IPS-11a (cell line): ENCODE data around the gene MYH11.
A peak's percentile ranks its signal among the peaks of the same experiment; 100 is the strongest.
"Not testable (repeated sequence)": the region's sequence is repeated elsewhere in the genome, so short reads cannot be mapped to it uniquely, and the experiment has no call there.

Source experiments
- H3K4me3 ChIP-seq: one replicate; pipeline ENCODE4 v1.5.1; 2013; ENCODE audit warnings: low read depth, low read length, control low read depth

Gene MYH11

DNA sequence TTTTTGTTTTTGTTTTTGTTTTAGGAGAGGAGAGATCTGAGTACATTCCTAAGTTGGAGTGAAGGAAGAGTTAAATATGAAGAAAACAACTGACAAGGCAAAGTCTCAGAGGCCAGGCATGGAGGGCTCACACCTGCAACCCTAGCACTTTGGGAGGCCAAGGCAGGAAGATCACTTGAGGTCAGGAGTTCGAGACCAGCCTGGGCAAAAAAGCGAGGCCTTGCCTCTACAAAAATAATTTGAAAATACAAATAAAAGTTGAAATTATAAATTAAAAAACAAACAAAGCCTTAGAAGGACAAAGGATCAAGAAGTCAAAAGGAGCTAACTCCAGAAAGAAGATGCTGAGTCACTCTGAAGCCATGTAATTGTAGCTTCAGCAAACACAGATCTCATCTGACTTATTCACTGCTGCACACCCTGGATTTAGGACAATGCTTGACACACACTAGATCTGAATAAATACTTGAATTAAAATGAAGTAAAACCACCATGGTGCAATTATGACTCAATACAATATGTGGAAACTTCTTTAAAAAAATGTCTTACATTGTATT, 22.5 kb upstream of the MYH11 start:
- no peak overlapping the region for H3K4me3 ChIP-seq

DNA sequence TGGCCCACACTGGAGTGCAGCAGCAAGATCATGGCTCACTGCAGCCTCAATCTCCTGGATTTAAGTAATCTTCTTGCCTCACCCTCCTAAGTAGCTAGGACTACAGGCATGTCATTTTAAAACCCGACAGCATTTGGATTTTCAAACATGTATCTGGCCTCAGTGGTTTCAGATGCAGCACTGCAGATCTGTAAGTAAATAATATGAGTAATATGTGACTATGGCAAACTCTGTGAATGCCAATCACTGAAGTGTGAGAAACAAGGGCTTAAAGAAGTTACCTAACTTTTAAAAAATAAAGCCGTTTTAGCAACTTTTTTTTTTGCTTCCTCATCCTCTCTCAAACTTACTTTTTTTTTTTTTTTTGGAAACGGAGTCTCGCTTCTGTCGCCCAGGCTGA, 19.7 kb upstream of the MYH11 start:
- H3K4me3 ChIP-seq, result no peak overlapping the region

DNA sequence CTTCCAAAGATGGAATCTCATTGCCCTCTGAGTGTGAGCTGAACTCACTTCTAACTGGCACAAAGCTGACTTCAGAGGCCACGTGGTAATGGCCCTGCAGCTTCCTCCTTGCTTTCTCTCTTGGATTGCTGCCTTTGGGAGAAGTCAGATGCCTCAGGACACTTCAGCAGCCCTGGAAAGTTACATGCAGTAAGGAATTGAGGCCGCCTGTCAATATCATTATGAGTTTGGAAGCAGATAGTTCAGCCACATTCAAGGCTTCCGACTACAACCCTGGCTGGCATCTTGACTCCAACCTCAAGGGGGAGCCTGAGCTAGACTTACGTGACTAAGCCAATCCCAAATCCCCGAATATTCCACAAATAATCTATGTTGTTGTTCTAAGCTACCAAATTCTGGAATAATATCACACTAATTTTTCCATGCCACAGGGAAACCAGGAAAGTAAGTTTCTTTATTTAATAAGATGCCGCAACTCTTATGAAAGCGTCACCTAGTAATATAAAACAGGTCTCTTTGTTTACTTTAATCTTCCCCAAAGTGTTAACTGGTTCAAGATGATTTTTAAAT, 18.0 kb upstream of the MYH11 start:
- no peak overlapping the region for H3K4me3 ChIP-seq

DNA sequence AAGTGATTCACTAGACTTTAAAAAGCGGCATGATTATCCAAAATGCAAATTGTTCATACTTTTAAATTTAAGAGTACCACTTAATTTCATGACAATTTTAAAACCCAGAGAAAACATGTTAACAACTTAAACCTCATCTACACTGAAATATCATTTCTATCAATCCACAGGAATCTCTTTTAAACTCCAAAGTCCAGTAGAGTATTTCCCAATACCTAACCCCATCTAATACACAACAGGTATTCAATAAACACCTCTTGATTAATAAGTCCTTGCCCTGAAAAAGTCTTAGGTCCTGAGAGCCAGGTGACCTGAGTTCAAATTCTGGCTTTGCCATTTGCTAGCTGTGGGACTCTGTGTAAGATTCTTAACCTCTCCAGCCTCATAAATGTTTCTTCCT, 16.9 kb upstream of the MYH11 start:
- no peak overlapping the region for H3K4me3 ChIP-seq

DNA sequence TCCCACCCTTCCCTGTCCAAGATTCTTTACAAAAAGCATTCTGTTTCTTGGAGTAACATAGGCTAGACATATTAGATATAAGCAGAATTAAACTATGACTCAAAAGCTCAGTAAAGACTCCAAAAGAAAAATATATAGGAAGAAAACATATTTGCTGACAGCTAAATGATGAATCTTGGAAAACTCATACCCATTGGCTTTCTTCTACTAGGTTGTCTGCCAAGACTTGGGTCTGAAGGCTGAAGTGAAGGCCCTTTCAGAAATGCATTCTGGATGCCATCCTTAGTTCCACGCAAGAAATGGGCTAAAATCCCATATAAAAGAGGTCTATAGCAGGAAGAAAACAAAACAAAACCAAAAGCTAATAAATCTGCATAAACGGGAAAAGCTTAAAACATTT, 16.5 kb upstream of the MYH11 start:
- no peak overlapping the region for H3K4me3 ChIP-seq

DNA sequence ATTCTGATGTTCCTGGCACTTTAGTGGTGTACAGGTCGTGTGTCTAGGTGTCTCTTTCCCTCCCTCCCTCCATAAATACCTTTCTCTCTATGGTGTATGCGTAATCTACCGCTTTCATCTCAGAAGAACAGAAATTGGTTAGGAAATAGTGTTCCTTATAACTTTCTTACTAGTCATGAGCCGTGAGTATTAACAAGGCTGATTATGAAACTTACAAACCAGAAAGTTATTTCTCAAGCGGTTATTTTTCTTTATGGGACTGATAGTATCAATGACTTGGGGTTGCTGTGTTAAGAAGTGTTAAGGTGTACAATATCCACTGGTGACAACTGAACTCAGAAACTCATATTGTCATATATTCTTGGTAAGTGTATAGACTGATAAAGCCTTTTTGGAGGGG, 13.2 kb upstream of the MYH11 start:
- no peak overlapping the region for H3K4me3 ChIP-seq

DNA sequence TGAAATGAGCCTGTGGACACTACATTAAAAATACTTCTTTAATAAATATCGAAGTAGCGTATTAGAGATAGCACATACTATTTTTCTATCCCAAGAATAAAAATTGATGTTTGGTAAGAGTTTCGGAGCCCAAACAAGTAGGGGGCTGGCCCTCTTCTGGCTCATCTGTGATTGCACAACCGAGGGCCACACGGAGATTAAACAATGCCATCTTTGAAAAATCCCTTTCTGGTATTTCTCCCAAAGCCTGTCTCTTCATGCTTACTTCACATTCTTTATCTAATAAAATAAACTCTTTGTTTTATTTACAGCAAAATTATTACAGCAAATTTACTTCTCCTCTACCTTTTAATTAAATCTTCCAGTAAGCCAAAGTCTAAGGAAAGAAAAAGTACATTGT, 9.6 kb upstream of the MYH11 start:
- H3K4me3 ChIP-seq, result no peak overlapping the region

DNA sequence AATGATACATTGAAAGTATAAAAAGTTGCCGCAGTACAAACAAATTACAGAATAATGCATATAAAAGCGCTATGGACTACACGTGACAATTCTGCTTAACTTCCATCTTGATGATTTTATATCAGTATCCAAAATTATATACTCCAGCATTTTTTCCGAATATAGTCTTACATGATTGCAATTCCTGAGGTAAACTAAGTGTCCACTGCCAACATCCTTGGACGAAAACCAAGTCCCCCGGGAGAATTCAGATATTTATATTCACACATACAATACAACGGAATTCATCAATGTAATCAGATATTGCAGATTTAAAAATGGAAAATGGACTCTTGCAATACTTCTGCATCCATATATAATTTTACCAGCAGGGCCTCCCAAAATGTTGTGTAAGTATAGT, 8.9 kb upstream of the MYH11 start:
- H3K4me3 ChIP-seq, result no peak overlapping the region

DNA sequence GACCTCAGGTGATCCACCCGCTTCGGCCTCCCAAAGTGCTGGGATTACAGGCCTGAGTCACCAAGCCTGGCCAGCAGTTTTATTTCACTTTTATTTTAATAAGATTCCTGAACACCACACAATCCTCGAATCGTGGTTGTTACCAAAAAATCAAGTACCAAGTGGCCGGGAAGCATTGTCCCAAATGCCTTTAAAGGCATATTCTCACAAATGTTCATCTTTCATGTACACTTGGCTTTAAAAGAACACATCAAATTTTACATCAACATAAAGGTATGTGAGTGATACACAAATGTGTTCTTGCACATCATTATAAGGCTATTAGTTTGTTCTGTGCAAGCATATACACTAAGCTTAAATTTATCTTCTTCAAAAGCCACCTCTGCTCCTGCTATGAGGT, 8.1 kb upstream of the MYH11 start:
- no peak overlapping the region for H3K4me3 ChIP-seq

DNA sequence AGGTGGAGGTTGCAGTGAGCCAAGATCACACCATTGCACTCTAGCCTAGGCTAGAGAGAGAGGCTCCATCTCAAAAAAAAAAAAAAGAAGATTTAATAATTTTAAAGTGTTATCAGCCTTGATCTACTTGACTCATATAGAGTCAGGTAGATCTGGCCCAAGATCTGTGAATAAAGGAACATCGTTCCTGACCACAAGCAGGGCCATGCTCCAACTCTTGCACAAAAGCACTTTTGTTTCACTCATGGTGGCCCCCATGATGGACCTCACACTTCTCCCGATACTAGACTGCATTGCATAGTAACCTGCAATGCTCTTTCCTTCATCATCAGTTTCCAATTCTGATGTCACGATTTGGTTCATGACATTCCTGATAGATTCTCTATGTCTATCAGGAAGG, 5.2 kb upstream of the MYH11 start:
- H3K4me3 ChIP-seq, result no peak overlapping the region

DNA sequence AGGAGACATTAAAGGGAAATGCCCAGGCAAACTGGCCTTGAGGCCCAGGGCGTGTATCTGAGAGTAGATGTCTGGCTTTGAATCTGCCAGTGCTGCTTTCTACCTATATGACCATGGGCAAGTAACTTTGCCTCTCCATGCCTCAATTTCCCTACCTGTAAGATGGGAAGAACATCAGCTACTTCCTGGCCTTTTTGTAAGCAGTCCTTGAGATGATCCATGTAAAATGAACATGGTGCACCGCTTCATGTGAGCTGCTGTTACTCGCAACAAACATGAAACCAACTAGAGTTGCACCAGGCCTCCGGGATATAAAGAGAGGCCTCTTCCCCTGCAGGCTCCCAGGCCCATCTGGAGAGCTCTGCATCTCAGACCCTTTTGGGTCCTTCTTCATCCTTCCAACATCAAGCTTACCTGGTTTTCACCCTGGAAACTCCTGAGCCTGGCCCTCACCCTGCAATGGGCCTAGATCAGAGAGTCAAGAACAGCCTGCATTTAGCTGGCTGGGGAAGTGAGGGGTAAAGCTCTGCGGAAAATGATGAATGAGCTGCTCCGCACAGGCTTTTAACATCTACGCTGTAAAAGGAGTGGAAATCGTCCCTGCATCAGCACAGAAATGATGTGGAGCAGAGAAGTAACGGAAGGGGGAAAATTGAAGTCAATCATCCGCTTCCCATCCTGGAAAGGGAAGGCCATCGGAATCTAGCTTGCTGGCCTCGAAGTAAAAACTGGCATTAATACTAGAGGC, 2.3 kb upstream of the MYH11 start:
- H3K4me3 ChIP-seq, result no peak overlapping the region

DNA sequence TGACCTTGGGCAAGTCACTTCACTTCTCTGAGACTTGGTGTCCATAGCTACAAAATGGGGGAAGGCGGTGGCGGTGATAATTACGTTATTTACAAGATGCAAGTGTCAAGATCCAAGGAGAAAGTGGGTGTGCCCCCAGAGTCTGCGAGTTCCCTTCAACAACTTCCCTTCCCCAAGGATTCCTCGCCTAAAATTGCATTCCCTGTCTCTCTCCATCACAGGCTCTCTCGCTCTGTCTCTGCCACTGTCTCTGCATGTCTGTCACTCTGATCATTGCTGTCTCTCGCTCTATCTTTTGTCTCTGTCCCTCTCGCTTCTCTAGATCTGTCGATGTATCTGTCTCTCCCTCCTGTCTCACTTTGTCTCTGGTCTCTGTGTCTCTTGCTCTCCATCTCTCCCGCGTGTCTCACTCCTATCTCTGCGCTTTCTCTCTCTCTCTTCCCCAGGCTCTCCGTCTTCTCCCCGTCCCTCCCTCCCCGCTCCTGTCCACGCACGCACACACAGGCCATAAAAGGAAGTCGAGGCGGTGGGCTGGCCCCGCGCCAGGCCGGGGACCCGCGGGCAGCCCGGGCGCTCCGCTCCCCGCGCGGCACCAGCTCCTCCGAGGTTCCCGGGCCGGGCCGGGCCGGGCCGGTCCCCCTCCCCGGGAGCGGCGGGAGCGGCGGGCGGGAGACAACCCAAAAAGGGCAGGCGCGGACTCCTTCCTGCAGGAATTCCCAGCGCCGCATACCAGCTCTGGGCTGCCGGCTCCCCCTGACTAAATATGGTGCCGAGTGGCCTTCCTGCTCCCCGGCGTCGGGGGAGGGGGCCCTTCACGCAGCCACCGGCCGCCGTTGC, 1.1 kb upstream of the MYH11 start:
- peak overlapping the region; percentile 61 for H3K4me3 ChIP-seq

DNA sequence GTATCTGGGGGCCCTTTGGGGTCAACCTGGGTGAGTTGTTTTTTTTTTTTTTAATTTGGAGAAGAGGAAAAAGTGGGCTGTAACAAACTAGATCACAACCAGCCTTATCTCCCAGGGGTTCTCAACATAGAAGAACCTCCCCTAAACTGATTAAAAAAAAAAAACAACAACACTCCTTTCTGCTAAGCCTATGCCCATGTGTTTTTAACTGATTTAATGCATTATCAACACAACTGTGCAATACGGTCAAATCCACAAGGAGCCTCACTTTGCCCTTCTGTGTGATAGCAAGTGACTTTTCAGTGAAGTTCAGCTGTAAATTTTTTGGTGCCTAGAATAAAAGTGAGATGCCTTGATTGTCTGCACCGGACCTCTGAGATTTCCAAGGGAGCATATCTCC, 646 bp downstream of the MYH11 start:
- H3K4me3 ChIP-seq, result no peak overlapping the region

DNA sequence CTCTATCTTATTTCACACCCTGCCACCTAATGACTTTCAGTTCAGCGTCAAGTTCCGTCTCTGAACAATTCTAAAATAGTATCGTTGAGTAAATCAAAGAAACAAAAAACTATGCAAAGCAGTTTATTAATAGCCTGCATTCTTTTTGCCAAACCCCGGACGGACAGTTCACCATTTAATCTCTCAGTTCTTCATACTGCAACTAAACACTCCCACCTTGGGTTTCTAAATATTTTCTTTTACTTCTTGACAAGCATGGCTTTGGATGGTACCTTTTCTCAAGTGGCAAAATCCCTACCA, 1.2 kb downstream of the MYH11 start:
- no peak overlapping the region for H3K4me3 ChIP-seq

DNA sequence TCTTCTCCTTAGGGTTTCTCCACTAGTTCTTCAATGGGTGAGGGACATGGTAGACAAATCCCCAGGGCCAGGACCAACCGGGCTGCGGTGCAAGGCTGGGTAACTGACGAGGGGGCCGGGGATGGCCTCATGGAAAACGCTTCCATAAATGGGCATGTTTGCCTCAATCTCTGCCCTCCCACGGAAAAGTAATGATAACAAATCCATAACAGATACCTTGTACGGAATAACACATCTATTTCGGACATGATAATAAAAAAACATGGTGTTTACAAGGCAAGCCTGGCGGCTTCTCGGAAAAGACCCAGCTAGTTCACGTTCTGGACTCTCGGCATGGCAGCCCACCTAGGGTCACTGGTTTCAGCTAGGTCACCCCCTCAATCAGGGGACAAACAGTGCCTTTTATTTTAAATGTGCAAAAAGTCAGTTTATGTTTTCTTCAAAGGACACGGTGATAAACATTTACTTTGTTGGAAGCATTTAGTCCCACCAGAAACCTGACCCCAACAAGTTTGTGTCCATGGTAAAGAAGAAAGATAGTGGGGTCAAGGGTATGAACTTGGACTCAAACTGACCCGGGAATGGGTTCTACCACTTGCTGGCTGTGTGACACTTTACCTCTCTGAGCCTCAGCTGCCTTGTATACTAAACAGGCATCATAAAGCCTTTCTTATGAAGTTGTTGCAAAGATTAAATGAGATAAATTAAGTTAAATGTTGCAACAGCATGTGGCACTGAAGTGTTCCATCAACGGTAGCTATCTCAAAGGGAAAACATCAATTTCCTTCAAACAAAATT, 1.7 kb downstream of the MYH11 start:
- H3K4me3 ChIP-seq, result no peak overlapping the region

DNA sequence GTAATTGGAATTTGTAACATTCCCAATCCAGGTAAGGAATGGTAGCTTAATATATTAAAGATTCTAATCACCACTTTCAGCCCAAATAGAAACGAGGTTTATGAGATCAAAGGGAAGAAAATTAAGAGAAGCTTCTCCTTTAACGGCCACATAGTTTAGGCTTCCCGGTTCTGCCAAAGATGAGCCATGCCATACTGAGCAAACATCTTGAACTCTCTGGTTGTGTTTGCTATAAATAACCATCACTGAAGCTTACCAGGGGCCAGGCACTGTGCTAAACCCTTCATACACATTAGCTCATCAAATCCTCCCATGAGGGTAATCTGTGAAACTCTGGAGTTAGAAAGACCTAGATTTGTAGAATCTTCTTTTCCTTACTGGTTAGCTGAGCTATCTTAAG, 2.8 kb downstream of the MYH11 start:
- H3K4me3 ChIP-seq, result no peak overlapping the region

DNA sequence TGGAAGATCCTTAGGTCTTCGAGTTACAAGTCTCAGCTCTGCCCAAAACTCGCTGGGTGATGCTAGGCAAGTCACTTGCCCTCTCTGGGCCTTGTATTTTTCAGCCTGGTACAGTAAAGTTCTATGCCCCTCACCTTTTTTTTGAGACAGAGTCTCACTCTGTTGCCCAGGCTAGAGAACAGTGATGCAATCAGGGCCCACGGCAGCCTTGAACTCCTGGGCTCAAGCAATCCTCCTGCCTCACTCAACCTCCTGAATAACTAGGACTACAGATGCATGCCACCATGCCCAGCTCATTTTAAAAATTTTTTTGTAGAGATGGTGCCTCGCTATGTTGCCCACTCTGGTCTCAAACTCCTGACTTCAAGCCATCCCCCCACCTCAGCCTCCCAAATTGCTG, 3.8 kb downstream of the MYH11 start:
- no peak overlapping the region for H3K4me3 ChIP-seq

DNA sequence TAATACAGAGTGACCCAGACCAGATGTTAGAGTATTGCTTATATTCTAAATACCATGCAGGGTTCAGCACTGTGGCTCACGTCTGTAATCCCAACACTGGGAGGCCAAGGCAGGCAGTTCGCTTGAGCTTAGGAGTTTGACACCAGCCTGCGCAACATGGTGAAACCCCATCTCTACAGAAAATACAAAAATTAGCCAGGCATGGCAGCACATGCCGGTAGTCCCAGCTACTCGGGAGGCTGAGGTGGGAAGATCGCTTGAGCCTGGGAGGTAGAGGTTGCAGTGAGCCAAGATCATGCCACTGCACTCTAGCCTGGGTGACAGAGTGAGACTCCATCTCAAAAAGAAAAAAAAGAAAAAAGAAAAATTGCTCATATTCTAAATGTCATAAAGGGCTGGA, 6.3 kb downstream of the MYH11 start:
- H3K4me3 ChIP-seq, result not testable (repeated sequence)

DNA sequence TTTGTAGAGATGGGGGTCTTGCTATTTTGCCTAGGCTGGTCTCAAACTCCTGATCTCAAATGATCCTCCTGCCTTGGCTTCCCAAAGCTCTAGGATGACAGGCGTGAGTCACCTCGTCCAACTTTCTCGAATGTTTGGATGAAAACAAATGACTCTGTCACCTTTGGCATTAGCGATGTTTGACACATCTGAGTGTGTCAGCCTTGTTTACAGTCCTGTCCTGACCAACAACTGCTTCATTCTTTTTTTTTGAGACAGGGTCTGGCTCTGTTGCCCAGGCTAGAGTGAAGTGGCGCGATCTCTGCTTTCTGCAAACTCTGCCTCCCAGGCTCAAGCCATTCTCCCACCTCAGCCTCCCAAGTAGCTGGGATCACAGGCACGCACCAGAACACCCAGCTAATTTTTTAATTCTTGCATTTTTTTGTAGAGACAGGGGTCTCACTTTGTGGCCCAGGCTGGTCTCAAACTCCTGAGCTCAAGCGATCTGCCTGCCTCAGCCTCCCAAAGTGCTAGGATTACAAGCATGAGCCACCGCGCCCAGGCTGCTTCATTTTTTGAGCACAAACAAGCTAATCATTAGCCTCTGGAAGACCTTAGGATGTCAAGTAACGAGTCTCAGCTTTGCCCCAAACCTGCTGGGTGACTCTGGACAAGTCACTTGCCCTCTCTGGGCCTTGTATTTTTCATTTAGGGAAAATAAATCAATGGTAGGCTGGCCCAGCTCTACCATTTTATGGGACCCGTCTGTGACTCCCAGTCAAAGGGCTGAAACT, 7.4 kb downstream of the MYH11 start:
- H3K4me3 ChIP-seq, result no peak overlapping the region

DNA sequence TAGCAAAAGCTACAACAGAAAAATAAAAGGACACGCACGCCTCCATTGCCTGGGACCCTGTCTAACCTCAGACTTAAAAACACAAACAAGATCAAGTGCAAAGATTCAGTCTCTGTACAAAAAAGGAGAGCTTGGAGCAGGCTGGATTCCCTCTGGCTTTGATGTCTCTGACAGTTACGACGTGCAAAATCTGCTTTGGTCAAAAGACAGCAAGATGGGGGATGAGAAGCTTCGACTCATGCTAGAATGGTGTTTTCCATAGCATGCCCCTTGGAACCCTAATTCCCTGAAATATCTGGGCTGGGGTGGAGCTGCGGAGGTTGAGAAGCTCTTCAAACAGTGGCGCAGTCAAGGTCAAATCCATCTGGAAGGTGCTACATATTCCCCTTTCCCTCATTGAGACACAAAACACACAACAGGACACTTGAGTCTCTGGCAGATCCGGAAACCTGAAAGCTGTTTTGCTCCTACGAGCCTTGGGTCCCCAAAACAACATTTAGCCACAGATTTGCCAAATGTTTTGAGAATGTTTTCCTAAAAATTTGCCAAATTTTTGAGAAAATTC, 9.1 kb downstream of the MYH11 start:
- H3K4me3 ChIP-seq, result no peak overlapping the region
